Activated naive CD4-positive, alpha-beta T cell treated with anti-CD3 and anti-CD28 coated beads, Interleukin-2, amount 10 ng/mL, durations not matched to agents 7 days and 5 days (primary cell): Measurements from ENCODE around the gene PCP4L1.

Source experiments
- CTCF ChIA-PET: fragments of 350-600 bp; sonication (Branson Sonifier 250); formaldehyde crosslinking; loops from one replicate; lab custom pipeline; 2021; ENCODE audit warnings: antibody characterized with exemption; lab: Charles Lee
- DNase-seq: peaks from one replicate; pipeline ENCODE4 v3.0.0-alpha.2; 2020
- H3K27ac Mint-ChIP-seq: one replicate; pipeline ENCODE4 v1.8.0; 2021; ENCODE audit warnings: mild to moderate bottlenecking, moderate library complexity, mixed read lengths
- H3K27me3 Mint-ChIP-seq: one replicate; pipeline ENCODE4 v1.8.0; 2021; ENCODE audit warnings: mild to moderate bottlenecking, mixed read lengths
- H3K36me3 Mint-ChIP-seq: one replicate; pipeline ENCODE4 v1.8.0; 2021; ENCODE audit warnings: mixed read lengths
- H3K4me1 Mint-ChIP-seq: one replicate; pipeline ENCODE4 v1.8.0; 2021; ENCODE audit warnings: mixed read lengths
- H3K4me3 Mint-ChIP-seq: one replicate; pipeline ENCODE4 v1.8.0; 2021; ENCODE audit warnings: mild to moderate bottlenecking, moderate library complexity, mixed read lengths
- H3K9me3 Mint-ChIP-seq: one replicate; pipeline ENCODE4 v1.8.0; 2021; ENCODE audit warnings: mixed read lengths

Gene PCP4L1

GRCh38 chr1:161261261-161262235 lies 3.0 kb downstream of the PCP4L1 start:
- Mint-ChIP-seq H3K36me3 (peaks cover 14% of the 10 kb centered on the region), H3K27ac (no peak overlapping the region), H3K27me3 (peaks cover 78% of the 10 kb centered on the region), H3K4me1 (peaks cover 30% of the 10 kb centered on the region), H3K4me3 (no peak overlapping the region), H3K9me3 (peaks cover 13% of the 10 kb centered on the region)
- CTCF ChIA-PET: interaction anchor here (2.0 kb wide), 1 partner anchor 30 kb away, joined by 5 read pairs; no protein-coding TSS in a partner anchor
- no peak for DNase-seq

- H3K9me3 Mint-ChIP-seq: no peaks in the 10 kb centered on the region
- DNase-seq: no peak
- H3K4me1 Mint-ChIP-seq: peaks cover 14% of the 10 kb centered on the region
- no peaks in the 10 kb centered on the region for H3K36me3 Mint-ChIP-seq
- CTCF ChIA-PET: interaction anchor here (1.0 kb wide), 1 partner anchor 84 kb away, joined by 3 read pairs; no protein-coding TSS in a partner anchor
- no peak overlapping the region for H3K4me3 Mint-ChIP-seq
- no peak overlapping the region for H3K27ac Mint-ChIP-seq
- H3K27me3 Mint-ChIP-seq: peaks cover 45% of the 10 kb centered on the region
Observed at GRCh38 chr1:161265305-161265704, 6.8 kb downstream of the PCP4L1 start.

GRCh38 chr1:161266202-161266601 lies 7.7 kb downstream of the PCP4L1 start:
- CTCF ChIA-PET: interaction anchor here (1.0 kb wide), 2 partner anchors 24 to 85 kb away, joined by 3 read pairs; no protein-coding TSS in a partner anchor
- Mint-ChIP-seq H3K9me3 (no peaks in the 10 kb centered on the region), H3K4me1 (peaks cover 7% of the 10 kb centered on the region), H3K27me3 (peaks cover 39% of the 10 kb centered on the region), H3K4me3 (no peak overlapping the region), H3K36me3 (no peaks in the 10 kb centered on the region), H3K27ac (no peak overlapping the region)
- DNase-seq: no peak

- H3K4me1 Mint-ChIP-seq: peaks cover 2% of the 10 kb centered on the region
- no peaks in the 10 kb centered on the region for H3K36me3 Mint-ChIP-seq
- no peaks in the 10 kb centered on the region for H3K9me3 Mint-ChIP-seq
- no peak overlapping the region for H3K4me3 Mint-ChIP-seq
- no peak for DNase-seq
- CTCF ChIA-PET: interaction anchor here (1.0 kb wide), 1 partner anchor 23 kb away, joined by 3 read pairs; no protein-coding TSS in a partner anchor
- H3K27ac Mint-ChIP-seq: no peak overlapping the region
- peaks cover 38% of the 10 kb centered on the region for H3K27me3 Mint-ChIP-seq
Observed at GRCh38 chr1:161266836-161267235, 8.3 kb downstream of the PCP4L1 start.

GRCh38 chr1:161267321-161267720 lies 8.8 kb downstream of the PCP4L1 start:
- Mint-ChIP-seq H3K27ac (no peak overlapping the region), H3K4me1 (peaks cover 2% of the 10 kb centered on the region), H3K27me3 (peaks cover 37% of the 10 kb centered on the region), H3K9me3 (no peaks in the 10 kb centered on the region), H3K36me3 (no peaks in the 10 kb centered on the region), H3K4me3 (no peak overlapping the region)
- CTCF ChIA-PET: no interaction called here
- no peak for DNase-seq

- no peak overlapping the region for H3K27ac Mint-ChIP-seq
- H3K4me1 Mint-ChIP-seq: no peaks in the 10 kb centered on the region
- peaks cover 43% of the 10 kb centered on the region for H3K27me3 Mint-ChIP-seq
- no peak for DNase-seq
- CTCF ChIA-PET: interaction anchor here (1.2 kb wide), 2 partner anchors 43 to 109 kb away, joined by 3 to 4 read pairs; no protein-coding TSS in a partner anchor
- no peak overlapping the region for H3K4me3 Mint-ChIP-seq
- H3K9me3 Mint-ChIP-seq: no peaks in the 10 kb centered on the region
- H3K36me3 Mint-ChIP-seq: no peaks in the 10 kb centered on the region
Observed at GRCh38 chr1:161273402-161273801, 14.9 kb downstream of the PCP4L1 start.

- Mint-ChIP-seq H3K9me3 (no peaks in the 10 kb centered on the region), H3K27me3 (peaks cover 47% of the 10 kb centered on the region), H3K27ac (no peak overlapping the region), H3K4me3 (no peak overlapping the region), H3K36me3 (no peaks in the 10 kb centered on the region), H3K4me1 (no peaks in the 10 kb centered on the region)
- no peak for DNase-seq
- CTCF ChIA-PET: no interaction called here
Observed at GRCh38 chr1:161274874-161275273, 16.3 kb downstream of the PCP4L1 start.

- Mint-ChIP-seq H3K9me3 (no peaks in the 10 kb centered on the region), H3K36me3 (no peaks in the 10 kb centered on the region), H3K27me3 (peaks cover 32% of the 10 kb centered on the region), H3K27ac (no peak overlapping the region), H3K4me3 (no peak overlapping the region), H3K4me1 (no peaks in the 10 kb centered on the region)
- CTCF ChIA-PET: interaction anchor here (0.7 to 1.5 kb wide), 4 partner anchors 8 to 99 kb away, joined by 3 to 4 read pairs (median 3); partner anchors contain the start of gene TOMM40L
- no peak for DNase-seq
Observed at GRCh38 chr1:161282991-161283390, 24.4 kb downstream of the PCP4L1 start.

- Mint-ChIP-seq H3K27me3 (peaks cover 28% of the 10 kb centered on the region), H3K4me1 (no peaks in the 10 kb centered on the region), H3K9me3 (no peaks in the 10 kb centered on the region), H3K36me3 (no peaks in the 10 kb centered on the region), H3K4me3 (no peak overlapping the region), H3K27ac (no peak overlapping the region)
- CTCF ChIA-PET: no interaction called here
- DNase-seq: no peak
Observed at GRCh38 chr1:161285113-161285512, 26.6 kb downstream of the PCP4L1 start.

- H3K9me3 Mint-ChIP-seq: no peaks in the 10 kb centered on the region
- DNase-seq: no peak
- H3K27ac Mint-ChIP-seq: no peak overlapping the region
- peaks cover 28% of the 10 kb centered on the region for H3K27me3 Mint-ChIP-seq
- H3K36me3 Mint-ChIP-seq: no peaks in the 10 kb centered on the region
- CTCF ChIA-PET: no interaction called here
- no peaks in the 10 kb centered on the region for H3K4me1 Mint-ChIP-seq
- H3K4me3 Mint-ChIP-seq: no peak overlapping the region
Observed at GRCh38 chr1:161285521-161285920, 27.0 kb downstream of the PCP4L1 start.

- H3K27me3 Mint-ChIP-seq: peaks cover 27% of the 10 kb centered on the region
- DNase-seq: no peak
- H3K4me1 Mint-ChIP-seq: no peaks in the 10 kb centered on the region
- no peak overlapping the region for H3K27ac Mint-ChIP-seq
- no peak overlapping the region for H3K4me3 Mint-ChIP-seq
- CTCF ChIA-PET: interaction anchor here (0.7 to 1.5 kb wide), 4 partner anchors 58 to 454 kb away, joined by 3 to 4 read pairs (median 4); no protein-coding TSS in a partner anchor
- H3K36me3 Mint-ChIP-seq: peaks cover 6% of the 10 kb centered on the region
- H3K9me3 Mint-ChIP-seq: no peaks in the 10 kb centered on the region
Observed at GRCh38 chr1:161287482-161288054, 29.0 kb downstream of the PCP4L1 start.

GRCh38 chr1:161290779-161291178 lies 32.2 kb downstream of the PCP4L1 start:
- CTCF ChIA-PET: interaction anchor here (0.6 to 7.0 kb wide), 29 partner anchors 8 to 125 kb away, joined by 3 to 82 read pairs (median 5); partner anchors contain the start of genes APOA2, NDUFS2 and TOMM40L
- H3K9me3 Mint-ChIP-seq: no peaks in the 10 kb centered on the region
- no peak overlapping the region for H3K27ac Mint-ChIP-seq
- no peak for DNase-seq
- H3K4me1 Mint-ChIP-seq: no peaks in the 10 kb centered on the region
- H3K4me3 Mint-ChIP-seq: no peak overlapping the region
- peaks cover 4% of the 10 kb centered on the region for H3K27me3 Mint-ChIP-seq
- H3K36me3 Mint-ChIP-seq: peaks cover 6% of the 10 kb centered on the region

GRCh38 chr1:161297415-161297814 lies 38.9 kb downstream of the PCP4L1 start:
- no peaks in the 10 kb centered on the region for H3K9me3 Mint-ChIP-seq
- CTCF ChIA-PET: no interaction called here
- no peak overlapping the region for H3K4me3 Mint-ChIP-seq
- no peak for DNase-seq
- H3K27me3 Mint-ChIP-seq: no peaks in the 10 kb centered on the region
- H3K27ac Mint-ChIP-seq: no peak overlapping the region
- peaks cover 12% of the 10 kb centered on the region for H3K4me1 Mint-ChIP-seq
- no peaks in the 10 kb centered on the region for H3K36me3 Mint-ChIP-seq

- Mint-ChIP-seq H3K27me3 (no peaks in the 10 kb centered on the region), H3K36me3 (no peaks in the 10 kb centered on the region), H3K4me1 (peaks cover 12% of the 10 kb centered on the region), H3K27ac (no peak overlapping the region), H3K9me3 (no peaks in the 10 kb centered on the region), H3K4me3 (no peak overlapping the region)
- CTCF ChIA-PET: no interaction called here
- DNase-seq: no peak
Observed at GRCh38 chr1:161298116-161298515, 39.6 kb downstream of the PCP4L1 start.
